DND-41 (cell line): Measurements from ENCODE around the gene RALY.

Source experiments
- CTCF ChIP-seq: IDR thresholded peaks from 2 replicates; pipeline ENCODE4 v1.5.1; 2012; ENCODE audit warnings: borderline replicate concordance, low read length, moderate library complexity, mild to moderate bottlenecking; ENCODE audit not compliant: poor library complexity, severe bottlenecking; ENCODE audit errors: extremely low read depth
- EZH2 ChIP-seq: IDR thresholded peaks from 3 replicates; pipeline ENCODE4 v1.6.1; 2012; ENCODE audit warnings: borderline replicate concordance, low read depth, mild to moderate bottlenecking, moderate library complexity, low read length, inconsistent platforms; ENCODE audit not compliant: severe bottlenecking

DNA sequence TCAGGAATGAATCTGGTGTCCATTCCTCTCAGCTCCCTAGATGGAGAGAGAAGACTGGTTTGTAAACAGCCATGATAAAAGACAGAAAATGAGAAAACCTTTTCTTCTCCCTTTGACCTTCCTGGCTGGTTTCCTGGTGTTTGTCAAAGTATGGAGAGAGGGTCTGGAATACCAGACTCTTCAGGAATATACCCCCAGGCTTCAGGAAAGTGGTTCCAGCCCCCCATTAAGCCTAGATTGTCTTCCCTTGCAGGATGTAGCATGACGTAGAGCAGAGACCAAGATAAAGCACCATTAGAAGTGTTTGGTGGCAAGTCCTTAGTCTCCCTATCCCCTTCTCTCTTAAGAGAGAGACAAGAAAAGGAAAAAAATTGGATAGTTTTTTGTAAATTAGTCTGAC lies 67.3 kb downstream of the RALY start:
- TF ChIP-seq CTCF (no peak), EZH2 (no peak)
